Neural cell (in vitro differentiated cells): ENCODE measurements around the gene APLF.

Experiments used
- CTCF ChIP-seq: fragments of 450-650 bp; IDR thresholded peaks from 2 replicates; pipeline ENCODE4 v1.5.1; 2014; ENCODE audit warnings: antibody characterized with exemption, mild to moderate bottlenecking, moderate library complexity; ENCODE audit not compliant: poor library complexity, severe bottlenecking
- EP300 ChIP-seq: fragments of 450-650 bp; conservative IDR thresholded peaks from 2 replicates; pipeline ENCODE4 v1.6.1; 2014; ENCODE audit warnings: antibody characterized with exemption, mild to moderate bottlenecking, moderate library complexity; ENCODE audit not compliant: poor library complexity, severe bottlenecking
- MXI1 ChIP-seq: fragments of 450-650 bp; conservative IDR thresholded peaks from 2 replicates; pipeline ENCODE4 v1.6.1; 2014; ENCODE audit warnings: antibody characterized with exemption, mild to moderate bottlenecking; ENCODE audit not compliant: poor library complexity, severe bottlenecking
- POLR2AphosphoS5 ChIP-seq: IDR thresholded peaks from 2 replicates; pipeline ENCODE4 v1.6.1; 2012
- SMC3 ChIP-seq: fragments of 450-650 bp; conservative IDR thresholded peaks from 2 replicates; pipeline ENCODE4 v1.6.1; 2014; ENCODE audit warnings: antibody characterized with exemption, mild to moderate bottlenecking, moderate library complexity; ENCODE audit not compliant: poor library complexity
- TAF1 ChIP-seq: IDR thresholded peaks from 2 replicates; pipeline ENCODE4 v1.6.1; 2012; ENCODE audit warnings: low read depth

- TF ChIP-seq CTCF = no peak
- TF ChIP-seq EP300 = no peak
- TF ChIP-seq TAF1 = no peak
- TF ChIP-seq SMC3 = no peak
- TF ChIP-seq MXI1 = no peak
- no peak for TF ChIP-seq POLR2AphosphoS5
These were observed 85.7 kb downstream of the APLF start for GRCh38 chr2:68553098-68553497.
